Kasumi-1 (cell line): ENCODE measurements around the gene TMEM185B.
"Not testable (repeated sequence)": the region's sequence is repeated elsewhere in the genome, so short reads cannot be mapped to it uniquely, and the experiment has no call there.

Experiments used
- DNase-seq, 2 experiments: peaks; one replicate each; lab custom pipeline; 2025; lab: John Stamatoyannopoulos, UW

The TMEM185B gene

DNA sequence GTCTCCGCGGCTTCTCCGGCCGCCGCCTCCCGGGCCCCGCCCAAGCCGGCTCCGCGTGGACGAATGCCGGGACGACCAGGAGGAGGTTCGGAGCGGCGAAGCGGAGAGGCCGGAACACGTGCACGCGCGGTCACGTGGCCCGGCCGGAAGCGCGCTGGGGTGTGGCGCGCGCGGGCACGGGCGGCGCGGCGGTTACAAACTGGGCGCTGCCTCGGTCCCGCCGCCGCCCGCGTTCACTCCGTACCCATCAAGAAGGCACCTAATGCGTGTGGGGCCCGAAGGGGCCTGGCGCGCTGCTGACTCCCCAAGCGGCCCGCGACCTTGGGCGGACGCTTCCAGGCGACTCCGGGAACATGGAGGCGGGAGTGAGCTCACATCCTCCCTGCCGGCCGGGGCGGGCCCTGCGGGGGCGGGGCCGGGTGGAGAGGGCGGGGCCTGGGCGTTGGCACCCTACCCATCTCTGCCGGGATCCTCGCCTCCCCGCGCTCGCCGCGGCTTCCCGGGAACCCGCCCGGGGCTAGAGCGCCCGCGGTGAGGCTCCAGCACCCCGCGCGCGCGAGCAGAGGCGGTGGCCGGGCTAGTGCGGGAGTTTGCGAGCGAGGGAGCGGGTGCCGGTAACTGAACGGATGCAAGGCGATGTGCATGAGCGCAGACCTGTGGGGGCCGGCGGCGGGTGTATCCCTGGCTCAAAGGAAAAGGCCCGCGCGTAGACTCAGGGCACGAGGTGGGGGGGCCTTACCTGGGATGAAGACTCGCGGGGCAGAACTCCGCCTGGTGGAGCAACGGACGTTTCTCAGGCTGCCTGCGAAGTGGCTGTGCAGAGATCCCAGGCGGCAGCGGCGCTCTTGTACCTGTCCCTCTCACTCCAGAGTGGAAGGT, at the start of gene TMEM185B:
TSS of gene TMEM185B (minus strand) at position 367 of the 879 bp plus-strand sequence. CDS start 424 bp downstream, outside the sequence.
- DNase-seq: peak; percentile 56 to 72

GRCh38 chr2:120271711-120272379, 48.6 kb upstream of the TMEM185B start:
- no peak for DNase-seq

DNA sequence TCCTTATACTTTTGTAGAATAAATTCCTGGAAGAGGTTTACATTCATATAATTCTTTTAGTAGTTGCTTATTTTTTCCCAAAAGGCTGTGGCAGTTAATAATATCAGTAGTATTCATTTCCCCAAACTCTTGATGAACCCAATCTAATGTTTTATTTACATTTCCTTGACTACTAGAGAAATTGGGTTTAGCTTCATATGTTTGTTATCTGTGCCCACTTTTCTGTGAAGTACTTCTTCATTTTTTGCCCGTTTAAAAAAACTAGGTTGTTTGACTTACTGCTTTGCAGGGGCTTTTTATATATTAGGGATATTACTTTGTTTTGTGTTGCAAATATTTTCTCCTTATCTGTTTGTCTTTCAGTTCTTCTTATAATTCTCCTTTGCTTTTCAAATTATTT, 46.6 kb upstream of the TMEM185B start:
- DNase-seq: no peak

- peak; percentile 65 to 81 for DNase-seq
These were observed 46.0 kb upstream of the TMEM185B start for GRCh38 chr2:120269076-120269744.

GRCh38 chr2:120267348-120267747, 44.1 kb upstream of the TMEM185B start:
- no peak for DNase-seq

DNA sequence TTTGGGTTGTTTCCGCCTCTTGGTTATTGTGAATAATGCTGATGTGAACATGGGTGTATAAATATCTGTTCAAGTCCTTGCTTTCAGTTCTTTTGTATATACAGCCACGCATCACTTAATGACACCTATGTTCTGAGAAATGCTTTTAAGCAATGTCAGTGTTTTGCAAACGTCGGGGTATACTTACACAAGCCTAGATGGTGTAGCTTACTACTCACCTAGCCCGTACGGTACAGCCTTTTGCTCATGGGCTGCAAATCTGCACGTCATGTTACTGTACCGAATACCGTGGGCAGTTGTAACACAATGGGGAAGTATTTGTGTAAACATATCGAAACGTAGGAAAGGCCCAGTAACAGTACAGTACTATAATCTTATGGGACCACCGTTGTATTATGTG, 41.8 kb upstream of the TMEM185B start:
- DNase-seq: no peak

GRCh38 chr2:120262761-120263428, 39.7 kb upstream of the TMEM185B start:
- DNase-seq: no peak

DNA sequence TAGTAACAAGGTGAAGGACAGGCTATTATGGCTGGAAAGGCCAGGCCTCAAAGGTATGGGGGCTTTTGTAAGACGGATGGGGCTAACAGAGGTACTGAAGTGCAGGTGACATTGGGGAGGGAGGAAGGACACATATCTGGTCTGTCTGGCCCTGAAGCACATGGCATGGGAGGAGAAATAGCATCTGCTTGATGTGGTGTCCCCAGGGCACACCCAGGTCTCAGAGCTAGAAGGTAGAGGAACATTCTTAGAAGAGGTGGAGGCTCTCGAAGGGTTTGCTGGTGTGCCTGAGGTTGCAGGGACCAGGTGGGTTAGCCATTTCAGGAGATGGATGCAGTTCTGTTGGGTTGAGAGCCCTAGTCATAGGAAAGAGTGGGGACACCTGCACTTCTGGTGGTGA, 39.0 kb upstream of the TMEM185B start:
- no peak for DNase-seq

DNA sequence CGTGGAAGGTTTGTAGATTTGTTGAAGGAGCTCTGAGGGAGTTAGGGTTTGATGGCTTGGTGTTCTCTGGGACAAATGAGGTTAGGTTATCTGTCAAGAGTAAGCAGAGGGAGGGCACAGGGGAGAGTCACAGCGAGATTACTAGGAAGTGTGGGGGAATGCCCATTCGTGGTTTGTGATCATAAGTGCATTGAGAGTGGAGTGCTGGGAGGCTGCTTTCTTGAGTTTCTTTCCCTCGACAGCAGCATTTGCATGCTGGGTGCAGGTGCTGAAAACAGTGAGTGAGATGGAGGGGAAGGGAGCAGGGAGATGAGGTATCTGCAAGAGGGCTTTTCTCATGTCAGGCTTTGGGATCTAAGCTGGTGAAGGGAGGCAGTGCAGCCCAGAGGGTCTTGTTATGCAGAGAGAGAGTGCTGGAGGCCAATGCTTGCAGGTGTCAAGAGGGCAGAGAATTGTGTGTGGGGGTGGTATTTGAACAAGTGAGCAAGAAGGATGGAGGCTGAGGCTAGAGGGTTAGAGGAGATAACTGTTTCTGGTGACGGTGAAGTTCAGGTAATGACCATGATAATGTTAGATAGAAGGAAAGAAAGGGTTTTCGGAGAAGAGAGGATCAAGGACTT, 38.3 kb upstream of the TMEM185B start:
- no peak for DNase-seq

GRCh38 chr2:120260736-120261135, 37.5 kb upstream of the TMEM185B start:
- no peak for DNase-seq

- not testable (repeated sequence) for DNase-seq
These were observed 36.7 kb upstream of the TMEM185B start for GRCh38 chr2:120259939-120260338.

DNA sequence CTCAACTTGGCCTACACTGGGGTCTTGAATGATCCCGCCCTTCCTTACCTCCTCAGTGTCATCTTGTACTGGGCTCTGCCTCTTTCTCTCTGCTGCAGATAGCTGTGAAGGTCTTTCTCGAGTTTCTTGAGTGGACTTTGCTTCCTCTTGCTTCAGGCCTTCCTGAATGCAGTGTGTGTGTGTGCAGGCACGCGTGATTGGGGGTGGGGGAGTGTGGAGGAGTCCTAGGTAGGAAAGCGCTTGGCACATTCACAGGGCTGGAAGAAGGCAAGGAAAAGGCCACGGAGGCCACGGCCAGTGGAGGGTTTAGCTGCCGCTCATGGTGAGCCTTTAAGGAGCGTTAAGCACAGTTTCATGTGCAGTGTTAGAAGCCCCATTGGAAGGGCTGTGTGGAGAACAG, 35.0 kb upstream of the TMEM185B start:
- no peak for DNase-seq

DNA sequence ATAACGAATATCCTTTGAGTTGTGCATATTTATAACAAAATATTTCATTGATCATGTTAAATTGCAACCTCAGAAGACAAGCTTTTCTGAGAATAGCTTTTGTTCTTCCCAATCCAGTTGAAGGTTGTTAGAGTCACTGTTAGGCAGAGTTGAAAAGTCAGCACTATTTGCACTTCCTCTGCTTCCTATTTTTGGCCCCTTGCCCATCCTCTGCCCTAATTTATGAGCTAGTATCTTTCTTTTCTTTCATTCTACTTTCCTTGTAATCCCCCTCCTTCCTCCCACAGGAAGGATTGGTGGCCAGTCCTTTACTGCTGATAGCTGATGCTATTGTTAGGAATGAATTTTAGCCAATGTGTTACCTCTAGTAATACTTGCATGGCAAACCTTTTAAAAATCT, 34.3 kb upstream of the TMEM185B start:
- peak; percentile 33 to 63 for DNase-seq

DNA sequence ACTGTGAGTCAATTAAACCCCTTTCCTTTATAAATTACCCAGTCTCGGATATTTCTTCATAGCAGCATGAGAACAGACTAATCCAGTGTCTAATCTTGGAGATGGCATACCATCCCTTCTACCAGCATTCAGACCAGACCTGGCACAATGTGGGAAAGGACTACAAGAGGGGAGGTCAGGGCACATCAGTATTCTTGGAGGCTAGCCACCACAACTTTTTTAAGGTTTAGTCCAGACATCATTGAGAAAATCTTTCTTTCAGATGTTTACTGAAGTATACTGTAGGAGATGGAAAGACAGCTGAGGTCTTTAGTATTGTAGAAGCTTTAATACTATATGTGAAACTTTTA, 33.4 kb upstream of the TMEM185B start:
- DNase-seq: no peak

GRCh38 chr2:120255986-120256650, 32.9 kb upstream of the TMEM185B start:
- peak; percentile 21 to 27 for DNase-seq

GRCh38 chr2:120255071-120255470, 31.9 kb upstream of the TMEM185B start:
- DNase-seq: no peak

DNA sequence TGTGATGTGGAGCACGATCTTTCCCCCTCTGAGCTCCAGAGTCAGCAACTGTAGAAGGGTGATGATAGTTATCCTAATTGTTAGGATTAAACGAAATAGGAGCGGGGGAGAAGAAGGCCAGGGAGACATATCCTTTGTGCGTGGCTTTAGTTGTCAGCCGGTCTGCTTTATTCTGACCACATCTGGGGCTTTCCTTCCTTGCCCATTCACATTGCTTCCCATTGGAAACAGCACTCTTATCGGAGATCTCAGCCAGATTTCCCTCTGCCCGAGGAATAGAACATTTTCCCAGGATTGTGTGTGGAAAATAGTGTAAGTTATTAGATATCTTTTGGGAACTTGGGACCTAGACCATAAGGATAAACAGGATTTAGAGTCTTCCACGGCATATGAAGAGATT, 31.0 kb upstream of the TMEM185B start:
- DNase-seq: no peak

- peak; percentile 47 to 52 for DNase-seq
These were observed 30.1 kb upstream of the TMEM185B start for GRCh38 chr2:120253021-120253882.

DNA sequence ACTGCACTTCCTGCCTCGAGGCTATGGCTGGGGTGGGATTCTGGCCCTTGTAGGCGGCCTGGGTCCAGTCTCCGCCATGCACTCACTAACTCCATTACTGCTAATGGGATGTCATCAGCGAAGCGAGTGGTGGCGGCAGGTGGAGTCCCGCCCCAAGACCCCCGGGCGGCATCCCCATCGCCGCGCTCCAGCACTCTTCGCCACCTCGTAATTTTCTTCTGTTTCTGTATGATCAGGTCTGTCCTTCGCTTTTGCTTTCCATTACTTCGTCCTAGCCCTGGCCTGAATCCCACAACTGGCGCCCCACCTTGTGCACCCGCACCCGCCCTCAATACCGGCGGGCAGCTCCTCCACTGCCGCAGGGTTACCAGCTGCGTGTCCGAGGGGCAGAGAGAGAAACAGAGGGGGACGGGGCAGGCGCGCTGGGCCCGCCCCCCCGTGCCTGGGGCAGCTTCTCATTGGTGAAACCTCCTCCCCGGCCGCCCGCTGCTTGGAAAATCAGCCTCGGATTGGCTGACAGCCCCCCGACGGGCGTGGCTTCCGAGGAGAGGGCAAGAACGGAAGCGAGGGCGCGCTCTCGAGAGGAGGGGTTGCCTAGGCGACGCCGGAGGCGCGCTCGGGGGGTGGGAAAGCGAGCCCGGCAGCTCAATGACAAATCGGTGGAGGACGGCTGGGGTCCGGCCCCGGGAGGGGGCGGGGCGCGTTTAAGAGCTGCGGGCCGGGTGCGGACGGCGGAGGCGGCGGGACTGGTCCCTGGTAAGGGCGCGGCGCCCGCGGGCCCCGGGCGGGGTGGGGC, 29.2 kb upstream of the TMEM185B start, which contains the start of gene RALB:
TSS of gene RALB (plus strand) at position 628 of the 796 bp plus-strand sequence. CDS start 25,813 bp downstream, outside the sequence.
- DNase-seq: peak; percentile 93 to 97
